Measurements from ENCODE around the gene C5. TPM values are rescaled to one million over a fixed set of nuclear protein-coding genes. Genes with fewer than 3 reads are reported as not detected.

Gene C5
- total and polyA plus RNA-seq, 2 donors (not counting 1 experiment from before 2014, with no cell fraction given): 1.9 to 7.3 TPM

GRCh38 chr9:120904061-120904977 is 145.8 kb downstream of the C5 start:
- TF ChIP-seq CTCF (conservative IDR thresholded peaks at IDR 0.05 in 1 of 2, IDR thresholded peaks at IDR 0.05 in 1 of 2; ENCODE audit: low read depth in 1 of 2, low read length in 2 of 2) (no peak), EZH2 (IDR thresholded peaks at IDR 0.05; ENCODE audit: low read length, missing control alignments) (no peak)
- Histone ChIP-seq H3K4me3 (replicated peaks in 1 of 4; ENCODE audit: control extremely low read depth in 1 of 4, insufficient read depth in 1 of 4, low read depth in 3 of 4, low read length in 4 of 4) (no peak overlapping the region), H3K9ac (ENCODE audit: insufficient read depth, low read length) (no peak overlapping the region), H3K36me3 (ENCODE audit: control insufficient read depth, insufficient read depth, low read length) (no peaks in the 10 kb centered on the region), H3K9me3 (ENCODE audit: control insufficient read depth, insufficient read depth, low read depth, low read length) (no peaks in the 10 kb centered on the region), H2AFZ (ENCODE audit: low read length) (no peak overlapping the region), H3K27ac (ENCODE audit: insufficient read depth, low read length) (no peak overlapping the region), H3K4me2 (ENCODE audit: extremely low read depth, insufficient read depth, low read length) (no peak overlapping the region), H3K4me1 (ENCODE audit: control insufficient read depth, extremely low read depth, insufficient read depth, low read length) (no peaks in the 10 kb centered on the region), H4K20me1 (ENCODE audit: control insufficient read depth, extremely low read depth, insufficient read depth, low read length) (no peaks in the 10 kb centered on the region), H3K27me3 (ENCODE audit: control insufficient read depth, insufficient read depth, low read length) (no peaks in the 10 kb centered on the region), H3K79me2 (ENCODE audit: control insufficient read depth, insufficient read depth, low read length) (no peaks in the 10 kb centered on the region)
- DNase-seq (ENCODE audit: low read depth in 2 of 2): no peak

- Histone ChIP-seq H3K27ac (ENCODE audit: insufficient read depth, low read length) (no peak overlapping the region), H3K4me1 (ENCODE audit: control insufficient read depth, extremely low read depth, insufficient read depth, low read length) (no peaks in the 10 kb centered on the region)
- no peak for TF ChIP-seq EZH2 (IDR thresholded peaks at IDR 0.05; ENCODE audit: low read length, missing control alignments)
- no peak for TF ChIP-seq CTCF (conservative IDR thresholded peaks at IDR 0.05 in 1 of 2, IDR thresholded peaks at IDR 0.05 in 1 of 2; ENCODE audit: low read depth in 1 of 2, low read length in 2 of 2)
Observed at GRCh38 chr9:120902569-120903535, 147.2 kb downstream of the C5 start.

More at GRCh38 chr9:120902569-120903535, 147.2 kb downstream of the C5 start:
- Histone ChIP-seq H4K20me1 (ENCODE audit: control insufficient read depth, extremely low read depth, insufficient read depth, low read length) (no peaks in the 10 kb centered on the region), H3K4me2 (ENCODE audit: extremely low read depth, insufficient read depth, low read length) (no peak overlapping the region), H3K36me3 (ENCODE audit: control insufficient read depth, insufficient read depth, low read length) (no peaks in the 10 kb centered on the region), H3K9ac (ENCODE audit: insufficient read depth, low read length) (no peak overlapping the region), H3K4me3 (replicated peaks in 1 of 4; ENCODE audit: control extremely low read depth in 1 of 4, insufficient read depth in 1 of 4, low read depth in 3 of 4, low read length in 4 of 4) (no peak overlapping the region), H3K27me3 (ENCODE audit: control insufficient read depth, insufficient read depth, low read length) (no peaks in the 10 kb centered on the region), H3K9me3 (ENCODE audit: control insufficient read depth, insufficient read depth, low read depth, low read length) (no peaks in the 10 kb centered on the region), H2AFZ (ENCODE audit: low read length) (no peak overlapping the region), H3K79me2 (ENCODE audit: control insufficient read depth, insufficient read depth, low read length) (no peaks in the 10 kb centered on the region)
- DNase-seq (ENCODE audit: low read depth in 2 of 2): no peak

Other genes with a start within 250 kb of the C5 start
- gene PSMD5, start 207.4 kb downstream of the C5 start, total RNA-seq: 31.8 and 33.9 TPM in 2 replicates
- gene PSMD5, start 207.4 kb downstream of the C5 start, polyA plus RNA-seq: 48.3 and 56.2 TPM in 2 replicates
- gene PHF19, start 173.1 kb downstream of the C5 start, total RNA-seq: 22.1 and 38.3 TPM in 2 replicates
- 21.4 and 60.5 TPM in 2 replicates for gene PHF19, start 173.1 kb downstream of the C5 start, polyA plus RNA-seq
- gene TRAF1, start 123.5 kb downstream of the C5 start, total RNA-seq: 2.6 and 3.8 TPM in 2 replicates
- gene TRAF1, start 123.5 kb downstream of the C5 start, polyA plus RNA-seq: 0.58 and 0.93 TPM in 2 replicates
- 6.2 and 6.8 TPM in 2 replicates for gene CNTRL, start 24.7 kb upstream of the C5 start, total RNA-seq
- gene CNTRL, start 24.7 kb upstream of the C5 start, polyA plus RNA-seq: 3.8 and 6.0 TPM in 2 replicates
- gene RAB14, start 151.6 kb upstream of the C5 start, total RNA-seq: 18.5 and 29.1 TPM in 2 replicates
- gene RAB14, start 151.6 kb upstream of the C5 start, polyA plus RNA-seq: 46.6 and 52.3 TPM in 2 replicates
- 326 and 588 TPM in 2 replicates for gene GSN, start 217.9 kb upstream of the C5 start, total RNA-seq
- gene GSN, start 217.9 kb upstream of the C5 start, polyA plus RNA-seq: 388 and 432 TPM in 2 replicates

Measured in fibroblast of lung (primary cell).